Bronchial epithelial cell (primary cell): ENCODE measurements around the gene DPF3. TPM values are rescaled to one million over a fixed set of nuclear protein-coding genes. Genes with fewer than 3 reads are reported as not detected.

Experiments used
- DNase-seq: peaks from one replicate; pipeline ENCODE4 v3.0.0-alpha.2; 2010; ENCODE audit warnings: low read depth
- FAIRE-seq: peaks from 2 replicates; lab custom pipeline; 2011; peaks lifted over from hg19 to GRCh38; lab: Jason Lieb, UNC
- H3K27me3 ChIP-seq: 2 replicates; pipeline ENCODE4 v1.5.1; 2011; ENCODE audit warnings: low read length; ENCODE audit not compliant: control insufficient read depth, insufficient read depth
- H3K36me3 ChIP-seq: 2 replicates; pipeline ENCODE4 v1.5.1; 2011; ENCODE audit warnings: low read length; ENCODE audit not compliant: control insufficient read depth, insufficient read depth
- H3K4me3 ChIP-seq: 2 replicates; pipeline ENCODE4 v1.5.1; 2011; ENCODE audit warnings: mild to moderate bottlenecking, low read depth, low read length, control low read depth
- CTCF ChIP-seq: IDR thresholded peaks from 2 replicates; pipeline ENCODE4 v1.5.1; 2011; ENCODE audit warnings: mild to moderate bottlenecking, moderate library complexity, low read length, control low read depth, inconsistent platforms; ENCODE audit not compliant: insufficient read depth, severe bottlenecking
- total RNA-seq: library from RNA; depleted of rRNA; stranded (reverse); fragments of >200 nt; gene quantifications from 2 replicates; pipeline ENCODE4 v1.2.1, GENCODE V29; 2014

The DPF3 gene
- total RNA-seq, 1 donor from 2014 or later = not detected

DNA sequence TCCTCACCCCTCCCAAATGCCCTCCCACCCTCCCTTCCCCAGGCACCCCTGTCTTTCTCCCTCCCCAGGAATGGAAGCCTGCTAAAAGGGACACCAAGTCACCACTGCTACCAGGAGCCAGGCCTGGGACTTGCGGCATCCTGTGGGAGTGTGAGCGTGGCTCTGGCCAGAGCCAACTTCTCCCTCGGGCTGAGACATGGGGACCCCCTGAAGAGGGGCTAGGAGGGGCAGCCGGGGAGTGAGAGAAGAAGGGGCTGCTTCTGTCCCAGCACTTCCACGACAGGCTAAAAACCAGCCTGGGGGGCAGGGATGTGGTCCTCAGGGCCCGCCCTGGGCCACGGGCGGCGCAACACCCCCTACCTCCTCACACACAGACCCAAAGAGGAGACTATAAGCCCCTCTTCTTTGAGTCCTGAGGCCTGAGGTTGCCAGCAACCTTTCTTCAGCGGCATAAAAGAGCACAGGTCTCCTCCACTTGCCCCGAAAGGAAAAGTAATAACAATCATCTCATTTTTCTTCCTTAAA is 278.9 kb downstream of the DPF3 start:
- H3K36me3 ChIP-seq = no peaks in the 10 kb centered on the region
- H3K27me3 ChIP-seq = no peaks in the 10 kb centered on the region
- no peak overlapping the region for H3K4me3 ChIP-seq
- FAIRE-seq (no peak), DNase-seq (no peak)
- no peak for TF ChIP-seq CTCF

DNA sequence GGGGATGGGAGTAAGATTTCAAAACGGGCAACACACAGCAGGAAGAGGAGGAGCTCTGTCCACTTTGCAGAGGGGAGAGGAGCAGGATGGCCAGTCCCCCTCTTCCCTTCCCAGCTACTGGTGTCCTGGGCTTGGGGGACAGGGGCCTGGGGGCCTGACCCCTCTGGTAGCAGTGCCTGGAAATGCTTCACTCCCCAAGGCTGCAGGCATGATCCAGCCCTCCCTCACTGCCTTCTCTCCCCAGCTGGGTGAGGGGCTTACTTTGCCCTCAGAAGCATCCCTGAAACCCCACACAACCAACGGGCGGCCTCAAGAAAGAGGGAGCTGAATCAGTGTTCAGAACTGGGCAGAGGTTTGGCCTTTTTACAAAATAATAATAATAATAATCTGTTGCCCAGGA is 279.5 kb downstream of the DPF3 start:
- no peak overlapping the region for H3K4me3 ChIP-seq
- no peak for TF ChIP-seq CTCF
- FAIRE-seq = no peak
- DNase-seq = no peak
- H3K36me3 ChIP-seq = no peaks in the 10 kb centered on the region
- H3K27me3 ChIP-seq = no peaks in the 10 kb centered on the region

DNA sequence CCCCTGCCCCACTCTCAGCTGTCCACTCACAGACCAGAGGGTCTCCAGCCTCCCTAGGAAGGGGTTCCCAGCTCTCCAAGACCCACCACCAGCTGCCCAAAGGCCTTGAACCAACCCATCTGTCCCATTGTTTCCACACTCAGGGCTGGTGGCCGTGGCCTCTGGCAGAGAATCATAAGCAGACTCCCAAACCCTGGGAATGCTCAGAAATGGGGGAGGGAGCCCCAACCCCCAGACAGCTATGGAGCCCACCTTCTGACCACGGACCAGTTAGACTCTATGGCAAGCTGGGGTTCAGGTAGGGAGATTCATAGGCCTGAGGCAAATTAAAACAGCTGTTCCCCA is 280.0 kb downstream of the DPF3 start:
- Histone ChIP-seq H3K27me3 (no peaks in the 10 kb centered on the region), H3K36me3 (no peaks in the 10 kb centered on the region), H3K4me3 (no peak overlapping the region)
- no peak for DNase-seq
- no peak for TF ChIP-seq CTCF
- FAIRE-seq = no peak

GRCh38 chr14:72613231-72613974 is 280.5 kb downstream of the DPF3 start:
- Histone ChIP-seq H3K27me3 (no peaks in the 10 kb centered on the region), H3K4me3 (no peak overlapping the region), H3K36me3 (no peaks in the 10 kb centered on the region)
- no peak for TF ChIP-seq CTCF
- peak; percentile 6 for DNase-seq
- FAIRE-seq = no peak

- FAIRE-seq = no peak
Observed at GRCh38 chr14:72612041-72612440, 281.9 kb downstream of the DPF3 start.

More at GRCh38 chr14:72612041-72612440, 281.9 kb downstream of the DPF3 start:
- DNase-seq = no peak
- Histone ChIP-seq H3K4me3 (no peak overlapping the region), H3K27me3 (no peaks in the 10 kb centered on the region), H3K36me3 (no peaks in the 10 kb centered on the region)
- no peak for TF ChIP-seq CTCF
